RWPE1 (cell line): ENCODE data around the gene USP3.

Source experiments
- CTCF ChIA-PET: fragments of 350-600 bp; sonication (Branson Sonifier 250); formaldehyde crosslinking; extraction: SDS; loops from one replicate; lab custom pipeline; 2021; lab: Yijun Ruan, JAX
- POLR2A ChIA-PET: fragments of 400-600 bp; formaldehyde crosslinking; extraction: SDS; loops from one replicate; lab custom pipeline; 2020; ENCODE audit warnings: antibody characterized with exemption; ENCODE audit not compliant: low non-redundant PET; lab: Yijun Ruan, JAX
- DNase-seq: peaks from one replicate; pipeline ENCODE4 v3.0.0; 2012; ENCODE audit warnings: low spot score
- H3K27ac ChIP-seq: fragments of 450-650 bp; 2 replicates; pipeline ENCODE4 v1.5.1; 2017
- TF ChIP-seq, protein P1 (sequence below): fragments of 450-650 bp; conservative IDR thresholded peaks from 2 replicates; pipeline ENCODE4 v1.5.1; 2017; ENCODE audit warnings: low read depth, mild to moderate bottlenecking

USP3 gene

DNA sequence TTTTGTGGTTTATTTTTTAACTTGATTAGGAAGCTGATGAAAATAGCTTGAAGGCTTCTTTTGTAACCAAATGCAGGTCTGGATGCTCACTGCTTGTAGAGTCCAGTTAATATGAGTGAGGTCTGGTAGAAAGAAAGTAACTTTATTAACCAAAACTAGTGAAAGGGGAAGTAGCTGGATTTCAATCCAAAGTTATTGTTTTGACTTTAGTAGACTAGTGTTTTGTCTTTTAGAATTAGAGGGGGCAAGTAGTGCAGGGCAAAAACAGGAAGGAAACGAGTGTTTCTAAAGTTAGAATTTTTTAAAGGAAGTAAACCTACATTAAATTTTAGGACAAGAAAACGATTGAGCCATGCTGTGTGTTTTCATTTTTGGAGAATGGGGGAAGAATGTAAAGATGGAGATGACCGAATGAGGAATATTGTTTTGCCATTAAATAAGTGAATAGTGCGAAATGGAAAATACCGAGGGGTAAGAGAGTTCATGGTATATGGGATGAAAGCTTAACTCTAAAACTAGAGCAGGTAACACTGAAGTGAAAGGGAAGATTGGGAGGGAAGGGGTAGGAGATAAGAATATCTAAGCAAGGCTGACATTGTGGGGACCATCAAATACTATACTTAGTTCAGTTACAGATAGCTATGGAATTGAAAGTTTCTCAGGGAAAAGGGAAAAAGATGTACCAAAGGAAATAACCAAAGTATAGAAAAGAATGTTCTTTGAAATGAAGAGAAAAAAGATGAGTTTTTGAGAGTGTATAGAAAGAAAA lies 40.0 kb downstream of the USP3 start:
- ChIA-PET POLR2A (interaction anchor here (0.6 kb wide), 1 partner anchor 8 kb away, joined by 3 read pairs; no protein-coding TSS in a partner anchor), CTCF (interaction anchor here (0.7 kb wide), 2 partner anchors 12 to 77 kb away, joined by 3 to 4 read pairs; no protein-coding TSS in a partner anchor)
- TF ChIP-seq, protein P1, sequence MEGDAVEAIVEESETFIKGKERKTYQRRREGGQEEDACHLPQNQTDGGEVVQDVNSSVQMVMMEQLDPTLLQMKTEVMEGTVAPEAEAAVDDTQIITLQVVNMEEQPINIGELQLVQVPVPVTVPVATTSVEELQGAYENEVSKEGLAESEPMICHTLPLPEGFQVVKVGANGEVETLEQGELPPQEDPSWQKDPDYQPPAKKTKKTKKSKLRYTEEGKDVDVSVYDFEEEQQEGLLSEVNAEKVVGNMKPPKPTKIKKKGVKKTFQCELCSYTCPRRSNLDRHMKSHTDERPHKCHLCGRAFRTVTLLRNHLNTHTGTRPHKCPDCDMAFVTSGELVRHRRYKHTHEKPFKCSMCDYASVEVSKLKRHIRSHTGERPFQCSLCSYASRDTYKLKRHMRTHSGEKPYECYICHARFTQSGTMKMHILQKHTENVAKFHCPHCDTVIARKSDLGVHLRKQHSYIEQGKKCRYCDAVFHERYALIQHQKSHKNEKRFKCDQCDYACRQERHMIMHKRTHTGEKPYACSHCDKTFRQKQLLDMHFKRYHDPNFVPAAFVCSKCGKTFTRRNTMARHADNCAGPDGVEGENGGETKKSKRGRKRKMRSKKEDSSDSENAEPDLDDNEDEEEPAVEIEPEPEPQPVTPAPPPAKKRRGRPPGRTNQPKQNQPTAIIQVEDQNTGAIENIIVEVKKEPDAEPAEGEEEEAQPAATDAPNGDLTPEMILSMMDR: no peak
- no peak for DNase-seq
- H3K27ac ChIP-seq: no peak overlapping the region

DNA sequence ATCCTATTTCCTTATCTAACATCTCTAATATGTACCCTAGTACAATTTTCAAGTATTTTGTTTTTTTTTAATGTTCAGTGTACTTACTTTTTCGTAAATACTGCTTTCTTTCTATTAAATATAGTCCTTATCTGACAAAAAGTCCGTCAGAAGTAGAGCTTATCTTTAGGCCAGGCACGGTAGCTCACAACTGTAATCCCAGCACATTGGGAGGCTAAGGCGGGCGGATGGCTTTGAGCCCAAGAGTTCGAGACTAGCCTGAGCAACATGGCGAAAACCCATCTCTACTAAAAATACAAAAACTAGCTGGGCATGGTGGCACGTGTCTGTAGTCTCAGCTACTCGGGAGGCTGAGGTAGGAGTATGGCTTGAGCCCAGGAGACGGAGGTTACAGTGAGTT lies 41.1 kb downstream of the USP3 start:
- no peak for DNase-seq
- ChIA-PET CTCF (interaction anchor here (0.6 kb wide), 1 partner anchor 208 kb away, joined by 3 read pairs; no protein-coding TSS in a partner anchor), POLR2A (no interaction called here)
- no peak overlapping the region for H3K27ac ChIP-seq
- TF ChIP-seq, protein P1: no peak

DNA sequence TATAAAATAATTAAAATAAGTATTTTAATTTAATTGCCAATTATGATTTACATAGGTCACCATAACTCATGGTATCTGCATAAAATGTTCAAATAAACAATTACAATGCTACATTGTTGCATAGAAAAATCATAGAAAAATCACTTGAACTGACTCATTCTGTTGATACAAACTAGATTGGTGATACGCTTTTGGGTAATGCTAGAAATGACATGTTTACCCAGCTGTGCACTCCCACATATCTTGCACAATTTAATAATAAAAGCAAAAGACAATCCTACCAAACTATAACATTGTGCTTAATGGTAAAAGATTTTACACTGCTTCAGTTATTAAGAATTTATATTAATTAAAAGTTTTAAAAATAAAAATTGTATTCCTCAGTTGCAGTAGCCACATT lies 47.0 kb downstream of the USP3 start:
- ChIA-PET POLR2A (no interaction called here), CTCF (interaction anchor here (0.7 kb wide), 1 partner anchor 149 kb away, joined by 3 read pairs; no protein-coding TSS in a partner anchor)
- peak; percentile 14 for DNase-seq
- TF ChIP-seq, protein P1: no peak
- no peak overlapping the region for H3K27ac ChIP-seq

DNA sequence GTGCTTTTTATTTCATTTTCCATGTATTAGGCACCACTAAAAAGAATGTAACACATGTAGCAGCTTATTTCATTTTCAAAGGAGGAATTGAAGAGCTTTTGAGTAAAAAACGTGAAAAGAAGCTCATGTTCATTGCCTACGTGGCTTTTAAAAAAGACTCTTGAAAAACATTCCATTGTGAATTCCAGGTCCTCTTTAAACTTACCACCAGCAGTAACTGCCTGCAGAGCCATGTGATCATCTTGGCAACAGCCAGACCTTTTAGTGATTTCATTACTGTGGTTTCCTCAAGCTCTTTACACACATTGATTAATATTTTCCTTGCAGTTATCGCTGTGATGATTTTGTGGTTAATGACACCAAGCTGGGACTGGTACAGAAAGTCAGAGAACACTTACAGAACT lies 49.0 kb downstream of the USP3 start:
- DNase-seq: peak; percentile 68
- ChIA-PET POLR2A (no interaction called here), CTCF (interaction anchor here (0.6 to 1.6 kb wide), 4 partner anchors 17 to 48 kb away, joined by 3 to 6 read pairs (median 3); no protein-coding TSS in a partner anchor)
- TF ChIP-seq, protein P1: no peak
- H3K27ac ChIP-seq: no peak overlapping the region

DNA sequence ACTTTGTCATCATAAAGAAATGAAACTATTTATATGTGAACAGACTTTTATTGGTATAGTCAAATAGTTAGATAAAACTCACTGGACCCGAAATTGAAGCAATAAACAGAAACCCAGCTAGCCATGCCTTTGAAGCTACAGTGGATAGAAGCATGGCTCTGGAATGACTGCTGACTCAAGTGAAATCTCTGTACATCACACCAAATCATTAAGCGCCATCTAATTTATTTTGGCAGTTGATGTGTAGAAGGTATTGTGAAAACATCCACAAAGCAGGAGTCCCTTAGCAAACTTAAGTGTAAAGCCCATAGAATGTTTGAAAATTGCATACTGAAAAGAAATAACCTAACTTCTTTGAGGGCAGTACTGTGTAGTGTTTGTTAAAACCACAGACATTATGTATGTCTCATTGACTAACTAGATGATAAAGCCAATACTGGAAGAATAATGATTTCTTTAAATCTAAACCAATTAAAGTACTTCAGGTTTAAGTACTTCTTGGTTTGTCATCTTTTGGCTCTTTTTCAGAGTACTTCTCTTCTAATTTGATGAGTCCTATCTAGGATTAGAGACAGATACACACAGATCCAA lies 50.0 kb downstream of the USP3 start:
- ChIA-PET POLR2A (no interaction called here), CTCF (interaction anchor here (1.6 kb wide), 1 partner anchor 45 kb away, joined by 6 read pairs; no protein-coding TSS in a partner anchor)
- DNase-seq: no peak
- no peak overlapping the region for H3K27ac ChIP-seq
- TF ChIP-seq, protein P1: no peak

DNA sequence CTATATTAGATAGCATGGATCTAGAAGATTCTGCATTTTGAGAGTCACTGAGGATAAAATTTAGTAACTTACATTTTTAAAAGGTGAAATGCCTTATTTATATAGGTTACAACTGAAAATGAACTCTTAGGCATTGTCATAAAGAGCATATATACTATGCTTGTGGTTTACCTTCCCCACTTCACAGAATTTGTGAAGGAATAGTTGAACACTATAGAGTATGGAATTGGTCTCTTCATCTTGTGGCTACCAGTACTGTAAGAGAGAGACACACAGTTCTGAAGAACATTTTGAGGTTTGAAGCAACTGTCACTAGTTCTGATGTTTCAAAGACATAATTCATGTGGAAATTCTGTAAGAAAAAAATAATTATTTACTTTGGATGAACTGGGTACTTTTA lies 51.1 kb downstream of the USP3 start:
- DNase-seq: no peak
- TF ChIP-seq, protein P1: no peak
- CTCF ChIA-PET: no interaction called here
- H3K27ac ChIP-seq: no peak overlapping the region
- POLR2A ChIA-PET: no interaction called here
